HG03095 (cell line): ENCODE data around the gene PLXNA4.

ENCODE experiments used
- ATAC-seq: cut with Tn5 transposase; IDR thresholded peaks from one replicate; pipeline ENCODE4 v1.9.1; 2021; ENCODE audit warnings: moderate library complexity; ENCODE audit not compliant: unreplicated experiment

Gene PLXNA4

DNA sequence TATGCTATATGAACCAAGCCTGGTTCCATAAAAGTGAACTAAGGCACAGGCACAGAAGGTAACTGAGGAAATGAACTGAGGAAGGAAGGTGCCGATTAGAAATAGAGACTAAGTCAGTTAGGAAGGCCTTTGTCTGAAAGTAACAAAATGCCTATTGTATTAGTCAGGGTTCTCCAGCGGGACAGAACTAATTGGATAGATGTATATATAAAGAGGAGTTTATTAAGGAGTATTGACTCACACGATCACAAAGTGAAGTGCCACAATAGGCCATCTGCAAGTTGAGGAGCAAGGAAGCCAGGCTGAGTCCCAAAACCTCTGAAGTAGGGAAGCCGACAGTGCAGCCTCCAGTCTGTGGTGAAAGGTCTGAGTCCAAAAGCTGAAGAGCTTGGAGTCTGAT is 13.9 kb upstream of the PLXNA4 start:
- ATAC-seq: no peak

DNA sequence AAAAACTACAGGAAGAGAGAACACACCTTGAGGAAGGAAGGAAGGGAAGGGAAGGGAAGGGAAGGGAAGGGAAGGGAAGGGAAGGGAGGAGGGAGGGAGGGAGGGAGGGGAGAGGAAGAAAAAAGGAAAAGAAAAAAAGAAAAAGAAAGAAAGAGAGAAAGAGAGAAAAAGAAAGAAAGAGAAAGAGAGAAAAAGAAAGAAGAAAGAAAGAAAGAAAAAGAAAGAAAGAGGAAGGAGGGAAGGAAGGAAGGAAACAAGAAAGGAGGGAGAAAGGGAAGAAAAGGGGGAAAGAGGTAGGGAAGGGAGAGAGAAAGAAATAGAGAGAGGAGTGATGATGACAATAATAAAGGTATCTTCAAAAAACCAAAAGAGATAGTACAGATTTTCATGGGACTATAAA is 12.3 kb upstream of the PLXNA4 start:
- no peak for ATAC-seq

GRCh38 chr7:132584796-132585494 is 8.7 kb upstream of the PLXNA4 start:
- no peak for ATAC-seq

- ATAC-seq: no peak
Observed at GRCh38 chr7:132581431-132581830, 5.2 kb upstream of the PLXNA4 start.

GRCh38 chr7:132580717-132581285 is 4.5 kb upstream of the PLXNA4 start:
- no peak for ATAC-seq

- no peak for ATAC-seq
Observed at GRCh38 chr7:132580277-132580676, 4.0 kb upstream of the PLXNA4 start.

DNA sequence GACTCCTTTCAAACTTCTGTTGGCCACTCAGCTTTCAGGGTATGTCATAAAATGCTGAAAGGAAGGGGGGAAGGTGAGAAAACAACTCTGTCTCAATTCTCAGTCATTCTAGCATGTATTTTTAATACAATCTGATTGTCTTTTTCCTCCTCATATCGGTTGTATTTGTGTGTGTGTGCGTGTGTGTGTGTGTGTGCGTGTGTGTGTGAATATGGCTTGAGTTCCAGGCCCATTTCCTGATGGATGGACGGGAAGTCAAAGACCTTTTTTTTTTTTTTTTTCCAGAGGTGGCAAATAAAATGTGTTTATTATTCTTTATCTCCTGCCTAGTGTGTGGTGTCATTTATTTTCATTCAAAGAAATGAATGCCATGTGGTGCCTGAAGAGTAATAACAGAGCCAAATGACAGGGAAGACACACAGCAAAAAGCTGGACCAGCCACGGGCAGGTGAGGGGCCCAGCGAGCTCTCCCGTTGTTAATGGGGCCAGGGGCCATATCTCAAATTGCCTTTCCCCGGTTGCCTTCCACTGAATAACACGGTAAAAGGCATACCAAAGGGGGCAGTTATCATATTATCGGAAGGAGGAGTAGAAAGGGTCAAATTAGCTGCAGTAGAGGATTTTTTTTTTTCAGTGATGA is 3.1 kb upstream of the PLXNA4 start:
- ATAC-seq: no peak

GRCh38 chr7:132578826-132579225 is 2.6 kb upstream of the PLXNA4 start:
- ATAC-seq: no peak

GRCh38 chr7:132578050-132578370 is 1.7 kb upstream of the PLXNA4 start:
- no peak for ATAC-seq

GRCh38 chr7:132577206-132578049 is 1.2 kb upstream of the PLXNA4 start:
- ATAC-seq: no peak

- no peak for ATAC-seq
Observed at GRCh38 chr7:132576721-132577085, 433 bp upstream of the PLXNA4 start.

- ATAC-seq: no peak
Observed at GRCh38 chr7:132575419-132575981, 770 bp downstream of the PLXNA4 start.

DNA sequence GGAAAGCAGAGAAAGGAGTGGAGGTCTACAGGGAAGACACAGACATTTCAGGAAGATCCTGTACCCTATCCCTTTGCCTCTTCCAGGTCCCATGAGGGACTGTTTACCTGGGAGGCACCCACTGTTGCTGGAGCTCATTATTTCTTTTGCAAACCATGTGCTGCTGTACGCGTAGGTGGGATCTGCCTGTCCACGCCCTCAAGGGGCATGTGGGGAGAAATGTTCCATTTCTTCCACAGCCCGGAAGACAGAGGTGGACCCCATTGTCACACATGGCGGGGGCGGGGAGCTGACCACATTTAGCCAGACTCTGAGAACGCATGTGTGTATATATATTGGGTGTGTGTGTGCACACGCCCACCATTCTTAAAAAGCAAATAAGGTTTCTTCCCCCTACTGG is 2.0 kb downstream of the PLXNA4 start:
- ATAC-seq: no peak

GRCh38 chr7:132573251-132573955 is 2.9 kb downstream of the PLXNA4 start:
- ATAC-seq: no peak

- no peak for ATAC-seq
Observed at GRCh38 chr7:132572526-132572925, 3.7 kb downstream of the PLXNA4 start.

- ATAC-seq: no peak
Observed at GRCh38 chr7:132571970-132572369, 4.3 kb downstream of the PLXNA4 start.

DNA sequence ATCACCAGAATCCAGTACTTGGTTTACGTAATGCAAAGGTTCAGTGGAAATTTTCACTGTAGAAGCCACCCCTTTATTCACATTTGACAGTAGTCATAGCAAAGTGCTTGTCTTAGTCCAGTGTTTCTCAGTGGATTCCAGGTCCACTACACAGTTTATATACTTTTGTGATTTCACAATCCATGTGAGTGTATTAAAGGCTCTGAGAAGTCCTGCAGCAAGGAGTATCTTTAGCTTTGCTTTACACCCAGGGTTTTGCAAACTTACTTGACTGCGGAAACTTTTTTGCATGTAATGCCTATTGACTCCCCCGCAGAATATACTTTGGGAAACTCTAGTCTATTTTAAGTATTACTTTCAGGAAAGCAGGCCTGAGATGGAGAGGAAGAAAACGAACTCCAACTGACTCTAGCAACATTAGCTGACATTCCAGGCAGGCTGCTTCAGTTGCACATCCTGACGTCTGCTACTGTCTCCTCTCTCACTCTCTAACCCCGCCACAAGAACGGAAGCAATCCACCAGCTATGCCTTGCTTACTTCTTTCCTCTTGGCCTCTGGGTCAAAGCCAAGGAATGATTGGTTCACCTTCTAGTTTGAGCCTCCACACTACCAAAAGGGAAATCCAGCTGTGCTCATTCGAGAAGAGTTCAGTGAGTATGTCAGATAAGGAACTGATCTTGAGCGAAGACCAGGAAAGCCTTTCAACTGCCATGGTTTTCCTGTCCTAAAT is 6.2 kb downstream of the PLXNA4 start:
- no peak for ATAC-seq

- ATAC-seq: no peak
Observed at GRCh38 chr7:132568962-132569361, 7.3 kb downstream of the PLXNA4 start.

DNA sequence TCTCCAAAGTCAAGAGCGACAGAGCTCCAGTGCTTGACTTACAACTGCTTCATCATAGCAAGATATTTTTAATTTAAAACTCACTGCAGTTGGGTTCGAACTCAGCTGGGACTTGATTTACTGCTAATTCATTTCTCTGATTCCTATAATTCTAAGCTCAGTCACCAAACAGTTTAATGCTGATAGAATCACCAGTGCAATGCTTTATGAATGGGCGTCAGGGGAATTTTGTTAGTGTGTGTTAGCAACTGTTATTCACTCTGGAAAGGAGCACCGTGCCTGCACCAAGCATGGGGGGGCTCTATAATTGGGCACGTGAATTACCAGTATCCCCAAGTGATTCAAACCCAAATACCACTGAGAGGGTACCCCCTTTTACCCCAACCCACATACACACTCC is 10.4 kb downstream of the PLXNA4 start:
- no peak for ATAC-seq

DNA sequence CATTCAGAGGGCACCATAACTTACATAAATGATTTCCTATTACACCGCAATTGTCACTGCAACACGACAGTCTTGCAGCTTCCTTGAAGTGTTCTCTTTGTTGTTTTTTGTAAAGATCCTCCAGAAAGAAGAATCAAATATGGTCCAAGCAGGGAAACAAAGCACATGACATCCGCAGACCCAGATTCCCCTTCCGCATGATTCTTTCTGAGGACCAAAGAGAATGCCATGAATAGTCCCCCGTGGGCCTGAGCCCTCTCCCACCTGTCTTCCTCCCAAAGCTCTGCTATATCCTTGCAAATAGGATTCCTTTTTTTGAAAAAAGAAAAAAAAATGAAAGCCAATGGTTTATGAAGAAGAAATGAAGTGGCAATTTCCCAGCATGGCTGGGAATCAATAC is 10.8 kb downstream of the PLXNA4 start:
- ATAC-seq: no peak
